ENCODE results near the gene TMEM30B.

DNA sequence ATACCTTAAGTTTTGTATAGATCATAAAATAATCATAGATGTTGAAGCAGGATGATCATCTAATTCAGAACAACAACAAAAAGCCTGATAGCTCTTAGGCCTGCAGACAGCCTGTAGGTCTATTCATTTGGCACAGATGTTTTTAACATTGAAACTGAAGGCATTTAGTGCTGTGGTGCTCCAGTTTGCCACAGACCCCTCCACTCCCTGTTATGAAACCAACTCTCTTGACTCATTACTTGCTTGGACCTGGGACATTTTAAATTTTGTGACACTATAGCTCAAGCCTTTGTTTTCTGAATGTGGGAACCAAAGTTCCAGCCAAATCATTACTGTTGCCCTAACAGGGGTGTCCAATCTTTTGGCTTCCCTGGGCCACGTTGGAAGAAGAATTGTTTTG is 49.4 kb upstream of the TMEM30B start:
- TF ChIP-seq, protein P1, sequence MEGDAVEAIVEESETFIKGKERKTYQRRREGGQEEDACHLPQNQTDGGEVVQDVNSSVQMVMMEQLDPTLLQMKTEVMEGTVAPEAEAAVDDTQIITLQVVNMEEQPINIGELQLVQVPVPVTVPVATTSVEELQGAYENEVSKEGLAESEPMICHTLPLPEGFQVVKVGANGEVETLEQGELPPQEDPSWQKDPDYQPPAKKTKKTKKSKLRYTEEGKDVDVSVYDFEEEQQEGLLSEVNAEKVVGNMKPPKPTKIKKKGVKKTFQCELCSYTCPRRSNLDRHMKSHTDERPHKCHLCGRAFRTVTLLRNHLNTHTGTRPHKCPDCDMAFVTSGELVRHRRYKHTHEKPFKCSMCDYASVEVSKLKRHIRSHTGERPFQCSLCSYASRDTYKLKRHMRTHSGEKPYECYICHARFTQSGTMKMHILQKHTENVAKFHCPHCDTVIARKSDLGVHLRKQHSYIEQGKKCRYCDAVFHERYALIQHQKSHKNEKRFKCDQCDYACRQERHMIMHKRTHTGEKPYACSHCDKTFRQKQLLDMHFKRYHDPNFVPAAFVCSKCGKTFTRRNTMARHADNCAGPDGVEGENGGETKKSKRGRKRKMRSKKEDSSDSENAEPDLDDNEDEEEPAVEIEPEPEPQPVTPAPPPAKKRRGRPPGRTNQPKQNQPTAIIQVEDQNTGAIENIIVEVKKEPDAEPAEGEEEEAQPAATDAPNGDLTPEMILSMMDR (IDR thresholded peaks at IDR 0.05), result no peak
- TF ChIP-seq POLR2A (IDR thresholded peaks at IDR 0.05), result no peak

Data from right lobe of liver (tissue), 4 donors.